Progenitor cell of endocrine pancreas (in vitro differentiated cells): Measurements from ENCODE around the gene PDCD1LG2. TPM values are rescaled to one million over a fixed set of nuclear protein-coding genes. Genes with fewer than 3 reads are reported as not detected.

ENCODE experiments used
- DNase-seq: peaks from one replicate; pipeline ENCODE4 v3.0.0; 2021; ENCODE audit warnings: low spot score; ENCODE audit not compliant: unreplicated experiment
- H3K27ac Mint-ChIP-seq: 2 replicates; pipeline ENCODE4 v1.8.0; 2021; ENCODE audit warnings: mild to moderate bottlenecking, moderate library complexity, mixed read lengths
- H3K27me3 Mint-ChIP-seq: 2 replicates; pipeline ENCODE4 v1.8.0; 2021; ENCODE audit warnings: mixed read lengths
- H3K36me3 Mint-ChIP-seq: 2 replicates; pipeline ENCODE4 v1.8.0; 2022; ENCODE audit warnings: mixed read lengths; ENCODE audit not compliant: insufficient read depth
- H3K4me1 Mint-ChIP-seq: 2 replicates; pipeline ENCODE4 v1.8.0; 2021; ENCODE audit warnings: low read depth, mixed read lengths
- H3K4me3 Mint-ChIP-seq: 2 replicates; pipeline ENCODE4 v1.8.0; 2021; ENCODE audit warnings: low read depth, mild to moderate bottlenecking, moderate library complexity, mixed read lengths
- H3K9me3 Mint-ChIP-seq: 2 replicates; pipeline ENCODE4 v1.8.0; 2021; ENCODE audit warnings: low read depth, mixed read lengths
- total RNA-seq: library from RNA; stranded (reverse); gene quantifications from 2 replicates; pipeline ENCODE4 v1.2.1, GENCODE V29; 2021
- TF ChIP-seq, protein P1 (sequence below): fragments of 200-600 bp; sonication (generic); IDR thresholded peaks from one replicate; pipeline ENCODE4 v1.5.0; 2021; ENCODE audit warnings: antibody characterized with exemption, mild to moderate bottlenecking; ENCODE audit not compliant: unreplicated experiment

Gene PDCD1LG2
- total RNA-seq, 1 donor from 2014 or later, result not detected

GRCh38 chr9:5532790-5533189 lies 22.5 kb downstream of the PDCD1LG2 start:
- no peaks in the 10 kb centered on the region for H3K27me3 Mint-ChIP-seq
- TF ChIP-seq, protein P1, sequence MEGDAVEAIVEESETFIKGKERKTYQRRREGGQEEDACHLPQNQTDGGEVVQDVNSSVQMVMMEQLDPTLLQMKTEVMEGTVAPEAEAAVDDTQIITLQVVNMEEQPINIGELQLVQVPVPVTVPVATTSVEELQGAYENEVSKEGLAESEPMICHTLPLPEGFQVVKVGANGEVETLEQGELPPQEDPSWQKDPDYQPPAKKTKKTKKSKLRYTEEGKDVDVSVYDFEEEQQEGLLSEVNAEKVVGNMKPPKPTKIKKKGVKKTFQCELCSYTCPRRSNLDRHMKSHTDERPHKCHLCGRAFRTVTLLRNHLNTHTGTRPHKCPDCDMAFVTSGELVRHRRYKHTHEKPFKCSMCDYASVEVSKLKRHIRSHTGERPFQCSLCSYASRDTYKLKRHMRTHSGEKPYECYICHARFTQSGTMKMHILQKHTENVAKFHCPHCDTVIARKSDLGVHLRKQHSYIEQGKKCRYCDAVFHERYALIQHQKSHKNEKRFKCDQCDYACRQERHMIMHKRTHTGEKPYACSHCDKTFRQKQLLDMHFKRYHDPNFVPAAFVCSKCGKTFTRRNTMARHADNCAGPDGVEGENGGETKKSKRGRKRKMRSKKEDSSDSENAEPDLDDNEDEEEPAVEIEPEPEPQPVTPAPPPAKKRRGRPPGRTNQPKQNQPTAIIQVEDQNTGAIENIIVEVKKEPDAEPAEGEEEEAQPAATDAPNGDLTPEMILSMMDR, result no peak
- DNase-seq, result no peak
- no peaks in the 10 kb centered on the region for H3K9me3 Mint-ChIP-seq
- no peak overlapping the region for H3K27ac Mint-ChIP-seq
- peaks cover 8% of the 10 kb centered on the region for H3K4me1 Mint-ChIP-seq
- H3K36me3 Mint-ChIP-seq, result no peaks in the 10 kb centered on the region
- H3K4me3 Mint-ChIP-seq, result no peak overlapping the region

DNA sequence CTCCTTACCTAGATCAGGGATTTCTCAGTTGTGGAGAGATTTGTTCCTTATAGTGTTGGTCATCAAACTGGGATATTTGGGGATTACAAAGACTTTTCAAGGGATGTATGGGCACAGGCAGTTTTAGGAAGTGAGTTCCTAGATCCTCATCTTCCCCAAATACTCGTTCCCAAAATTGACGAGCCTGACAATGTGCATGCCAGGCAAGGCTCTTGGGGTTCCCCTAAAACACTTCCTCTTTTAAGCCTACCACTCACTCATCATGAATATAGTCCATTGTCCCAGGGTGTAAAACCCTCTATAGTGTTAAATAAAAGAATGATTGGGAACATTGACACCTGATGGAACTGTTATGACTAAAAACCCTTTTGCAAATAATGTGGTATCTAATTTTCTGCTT lies 26.4 kb downstream of the PDCD1LG2 start:
- H3K4me1 Mint-ChIP-seq, result peaks cover 6% of the 10 kb centered on the region
- no peak for DNase-seq
- no peak overlapping the region for H3K27ac Mint-ChIP-seq
- H3K4me3 Mint-ChIP-seq, result no peak overlapping the region
- H3K27me3 Mint-ChIP-seq, result no peaks in the 10 kb centered on the region
- no peaks in the 10 kb centered on the region for H3K36me3 Mint-ChIP-seq
- TF ChIP-seq, protein P1, result no peak
- H3K9me3 Mint-ChIP-seq, result peaks cover 6% of the 10 kb centered on the region

- Mint-ChIP-seq H3K27ac (no peak overlapping the region), H3K9me3 (peaks cover 8% of the 10 kb centered on the region), H3K4me3 (no peak overlapping the region), H3K27me3 (no peaks in the 10 kb centered on the region), H3K4me1 (no peaks in the 10 kb centered on the region), H3K36me3 (no peaks in the 10 kb centered on the region)
- no peak for DNase-seq
- TF ChIP-seq, protein P1, result no peak
Observed at GRCh38 chr9:5543875-5544702, 33.8 kb downstream of the PDCD1LG2 start.

- TF ChIP-seq, protein P1, result no peak
- H3K27ac Mint-ChIP-seq, result no peak overlapping the region
- no peaks in the 10 kb centered on the region for H3K9me3 Mint-ChIP-seq
- H3K4me1 Mint-ChIP-seq, result no peaks in the 10 kb centered on the region
- H3K36me3 Mint-ChIP-seq, result no peaks in the 10 kb centered on the region
- no peak for DNase-seq
- H3K4me3 Mint-ChIP-seq, result no peak overlapping the region
- no peaks in the 10 kb centered on the region for H3K27me3 Mint-ChIP-seq
Observed at GRCh38 chr9:5549658-5550650, 39.6 kb downstream of the PDCD1LG2 start.
